Measurements from ENCODE around the gene FILIP1L.

The FILIP1L gene

GRCh38 chr3:99837715-99838114, 276.6 kb downstream of the FILIP1L start:
- no peak for DNase-seq
- Histone ChIP-seq H3F3A (ENCODE audit: insufficient read depth, low read length) (no peaks in the 10 kb centered on the region), H3K27ac (ENCODE audit: low read length) (no peak overlapping the region), H3K36me3 (replicated peaks; ENCODE audit: insufficient read depth, low read length) (no peaks in the 10 kb centered on the region), H3K79me2 (ENCODE audit: low read length) (peaks cover 50% of the 10 kb centered on the region), H3K9me2 (replicated peaks; ENCODE audit: insufficient read depth, low read length) (no peaks in the 10 kb centered on the region), H3K4me1 (ENCODE audit: low read length) (no peaks in the 10 kb centered on the region), H3K4me3 (ENCODE audit: low read length) (no peak overlapping the region), H3K9me3 (replicated peaks; ENCODE audit: insufficient read depth, low read length) (no peaks in the 10 kb centered on the region), H4K20me1 (ENCODE audit: insufficient read depth, low read length) (0 out of 2 replicates have a peak, but pooled peaks cover 6% of the 10 kb centered on the region), H3K27me3 (replicated peaks; ENCODE audit: insufficient read depth, low read length) (no peaks in the 10 kb centered on the region), H2AFZ (ENCODE audit: low read length) (no peak overlapping the region), H3K4me2 (ENCODE audit: low read depth, low read length) (no peak overlapping the region), H3K9ac (ENCODE audit: low read length) (no peak overlapping the region)
- no peak for TF ChIP-seq EZH2phosphoT487 (IDR thresholded peaks at IDR 0.05; ENCODE audit: low read length)
- TF ChIP-seq EZH2 (optimal IDR thresholded peaks at IDR 0.05; ENCODE audit: low read depth, low read length): no peak
- no peak for TF ChIP-seq CTCF (IDR thresholded peaks at IDR 0.05; ENCODE audit: low read length)

- DNase-seq: no peak
- peaks cover 52% of the 10 kb centered on the region for H3K79me2 ChIP-seq (ENCODE audit: low read length)
- no peak overlapping the region for H3K4me3 ChIP-seq (ENCODE audit: low read length)
- TF ChIP-seq EZH2 (optimal IDR thresholded peaks at IDR 0.05; ENCODE audit: low read depth, low read length) (no peak), EZH2phosphoT487 (IDR thresholded peaks at IDR 0.05; ENCODE audit: low read length) (no peak), CTCF (IDR thresholded peaks at IDR 0.05; ENCODE audit: low read length) (no peak)
- H3K36me3 ChIP-seq (replicated peaks; ENCODE audit: insufficient read depth, low read length): no peaks in the 10 kb centered on the region
- H2AFZ ChIP-seq (ENCODE audit: low read length): no peak overlapping the region
- H4K20me1 ChIP-seq (ENCODE audit: insufficient read depth, low read length): 0 out of 2 replicates have a peak, but pooled peaks cover 4% of the 10 kb centered on the region
- H3K4me1 ChIP-seq (ENCODE audit: low read length): no peaks in the 10 kb centered on the region
- H3K9ac ChIP-seq (ENCODE audit: low read length): no peak overlapping the region
- no peaks in the 10 kb centered on the region for H3F3A ChIP-seq (ENCODE audit: insufficient read depth, low read length)
- H3K9me3 ChIP-seq (replicated peaks; ENCODE audit: insufficient read depth, low read length): no peaks in the 10 kb centered on the region
- no peaks in the 10 kb centered on the region for H3K9me2 ChIP-seq (replicated peaks; ENCODE audit: insufficient read depth, low read length)
- no peaks in the 10 kb centered on the region for H3K27me3 ChIP-seq (replicated peaks; ENCODE audit: insufficient read depth, low read length)
- H3K27ac ChIP-seq (ENCODE audit: low read length): no peak overlapping the region
- H3K4me2 ChIP-seq (ENCODE audit: low read depth, low read length): no peak overlapping the region
Observed at GRCh38 chr3:99836681-99837080, 277.6 kb downstream of the FILIP1L start.

- Histone ChIP-seq H3K9me2 (replicated peaks; ENCODE audit: insufficient read depth, low read length) (no peaks in the 10 kb centered on the region), H3K79me2 (ENCODE audit: low read length) (peaks cover 75% of the 10 kb centered on the region), H2AFZ (ENCODE audit: low read length) (no peak overlapping the region), H3K4me2 (ENCODE audit: low read depth, low read length) (no peak overlapping the region), H3K4me1 (ENCODE audit: low read length) (no peaks in the 10 kb centered on the region), H3K9me3 (replicated peaks; ENCODE audit: insufficient read depth, low read length) (no peaks in the 10 kb centered on the region), H3K27ac (ENCODE audit: low read length) (no peak overlapping the region), H3K9ac (ENCODE audit: low read length) (no peak overlapping the region), H3K36me3 (replicated peaks; ENCODE audit: insufficient read depth, low read length) (no peaks in the 10 kb centered on the region), H4K20me1 (ENCODE audit: insufficient read depth, low read length) (0 out of 2 replicates have a peak, but pooled peaks cover 4% of the 10 kb centered on the region), H3F3A (ENCODE audit: insufficient read depth, low read length) (no peaks in the 10 kb centered on the region), H3K4me3 (ENCODE audit: low read length) (no peak overlapping the region), H3K27me3 (replicated peaks; ENCODE audit: insufficient read depth, low read length) (no peaks in the 10 kb centered on the region)
- DNase-seq: no peak
- TF ChIP-seq EZH2 (optimal IDR thresholded peaks at IDR 0.05; ENCODE audit: low read depth, low read length) (no peak), EZH2phosphoT487 (IDR thresholded peaks at IDR 0.05; ENCODE audit: low read length) (no peak), CTCF (IDR thresholded peaks at IDR 0.05; ENCODE audit: low read length) (no peak)
Observed at GRCh38 chr3:99834211-99834957, 279.9 kb downstream of the FILIP1L start.

Data from MM.1S (cell line).